ENCODE data around the gene ARID5A.

- TF ChIP-seq POLR2AphosphoS5 (IDR thresholded peaks at IDR 0.05; ENCODE audit: low read depth, low read length) (no peak), U2AF1 (optimal IDR thresholded peaks at IDR 0.05; ENCODE audit: low read depth, low read length) (no peak), ETV6 (CRISPR knock-in tag; conservative IDR thresholded peaks at IDR 0.05) (no peak), HNRNPL (IDR thresholded peaks at IDR 0.05; ENCODE audit: low read depth, low read length) (no peak), ZNF878 (CRISPR knock-in tag; IDR thresholded peaks at IDR 0.05) (no peak), CREB1 (IDR thresholded peaks at IDR 0.05) (no peak), CREB1 (CRISPR knock-in tag; IDR thresholded peaks at IDR 0.05) (no peak), ZFP36 (IDR thresholded peaks at IDR 0.05; ENCODE audit: borderline replicate concordance, low read depth, low read length, partially characterized antibody) (no peak), ELF4 (CRISPR knock-in tag; IDR thresholded peaks at IDR 0.05; ENCODE audit: borderline replicate concordance) (no peak)
- TF ChIP-seq, protein P1, sequence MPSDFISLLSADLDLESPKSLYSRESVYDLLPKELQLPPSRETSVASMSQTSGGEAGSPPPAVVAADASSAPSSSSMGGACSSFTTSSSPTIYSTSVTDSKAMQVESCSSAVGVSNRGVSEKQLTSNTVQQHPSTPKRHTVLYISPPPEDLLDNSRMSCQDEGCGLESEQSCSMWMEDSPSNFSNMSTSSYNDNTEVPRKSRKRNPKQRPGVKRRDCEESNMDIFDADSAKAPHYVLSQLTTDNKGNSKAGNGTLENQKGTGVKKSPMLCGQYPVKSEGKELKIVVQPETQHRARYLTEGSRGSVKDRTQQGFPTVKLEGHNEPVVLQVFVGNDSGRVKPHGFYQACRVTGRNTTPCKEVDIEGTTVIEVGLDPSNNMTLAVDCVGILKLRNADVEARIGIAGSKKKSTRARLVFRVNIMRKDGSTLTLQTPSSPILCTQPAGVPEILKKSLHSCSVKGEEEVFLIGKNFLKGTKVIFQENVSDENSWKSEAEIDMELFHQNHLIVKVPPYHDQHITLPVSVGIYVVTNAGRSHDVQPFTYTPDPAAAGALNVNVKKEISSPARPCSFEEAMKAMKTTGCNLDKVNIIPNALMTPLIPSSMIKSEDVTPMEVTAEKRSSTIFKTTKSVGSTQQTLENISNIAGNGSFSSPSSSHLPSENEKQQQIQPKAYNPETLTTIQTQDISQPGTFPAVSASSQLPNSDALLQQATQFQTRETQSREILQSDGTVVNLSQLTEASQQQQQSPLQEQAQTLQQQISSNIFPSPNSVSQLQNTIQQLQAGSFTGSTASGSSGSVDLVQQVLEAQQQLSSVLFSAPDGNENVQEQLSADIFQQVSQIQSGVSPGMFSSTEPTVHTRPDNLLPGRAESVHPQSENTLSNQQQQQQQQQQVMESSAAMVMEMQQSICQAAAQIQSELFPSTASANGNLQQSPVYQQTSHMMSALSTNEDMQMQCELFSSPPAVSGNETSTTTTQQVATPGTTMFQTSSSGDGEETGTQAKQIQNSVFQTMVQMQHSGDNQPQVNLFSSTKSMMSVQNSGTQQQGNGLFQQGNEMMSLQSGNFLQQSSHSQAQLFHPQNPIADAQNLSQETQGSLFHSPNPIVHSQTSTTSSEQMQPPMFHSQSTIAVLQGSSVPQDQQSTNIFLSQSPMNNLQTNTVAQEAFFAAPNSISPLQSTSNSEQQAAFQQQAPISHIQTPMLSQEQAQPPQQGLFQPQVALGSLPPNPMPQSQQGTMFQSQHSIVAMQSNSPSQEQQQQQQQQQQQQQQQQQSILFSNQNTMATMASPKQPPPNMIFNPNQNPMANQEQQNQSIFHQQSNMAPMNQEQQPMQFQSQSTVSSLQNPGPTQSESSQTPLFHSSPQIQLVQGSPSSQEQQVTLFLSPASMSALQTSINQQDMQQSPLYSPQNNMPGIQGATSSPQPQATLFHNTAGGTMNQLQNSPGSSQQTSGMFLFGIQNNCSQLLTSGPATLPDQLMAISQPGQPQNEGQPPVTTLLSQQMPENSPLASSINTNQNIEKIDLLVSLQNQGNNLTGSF (CRISPR knock-in tag; IDR thresholded peaks at IDR 0.05), result no peak
- TF ChIP-seq, protein P2, sequence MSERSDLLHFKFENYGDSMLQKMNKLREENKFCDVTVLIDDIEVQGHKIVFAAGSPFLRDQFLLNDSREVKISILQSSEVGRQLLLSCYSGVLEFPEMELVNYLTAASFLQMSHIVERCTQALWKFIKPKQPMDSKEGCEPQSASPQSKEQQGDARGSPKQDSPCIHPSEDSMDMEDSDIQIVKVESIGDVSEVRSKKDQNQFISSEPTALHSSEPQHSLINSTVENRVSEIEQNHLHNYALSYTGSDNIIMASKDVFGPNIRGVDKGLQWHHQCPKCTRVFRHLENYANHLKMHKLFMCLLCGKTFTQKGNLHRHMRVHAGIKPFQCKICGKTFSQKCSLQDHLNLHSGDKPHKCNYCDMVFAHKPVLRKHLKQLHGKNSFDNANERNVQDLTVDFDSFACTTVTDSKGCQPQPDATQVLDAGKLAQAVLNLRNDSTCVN (CRISPR knock-in tag; IDR thresholded peaks at IDR 0.05; ENCODE audit: borderline replicate concordance), result no peak
- TF ChIP-seq, protein P3, sequence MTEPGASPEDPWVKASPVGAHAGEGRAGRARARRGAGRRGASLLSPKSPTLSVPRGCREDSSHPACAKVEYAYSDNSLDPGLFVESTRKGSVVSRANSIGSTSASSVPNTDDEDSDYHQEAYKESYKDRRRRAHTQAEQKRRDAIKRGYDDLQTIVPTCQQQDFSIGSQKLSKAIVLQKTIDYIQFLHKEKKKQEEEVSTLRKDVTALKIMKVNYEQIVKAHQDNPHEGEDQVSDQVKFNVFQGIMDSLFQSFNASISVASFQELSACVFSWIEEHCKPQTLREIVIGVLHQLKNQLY (CRISPR knock-in tag; IDR thresholded peaks at IDR 0.05), result no peak
Measured at GRCh38 chr2:96509847-96510230, 26.7 kb upstream of the ARID5A start.
